ENCODE measurements around the gene UNCX. TPM values are rescaled to one million over a fixed set of nuclear protein-coding genes. Genes with fewer than 3 reads are reported as not detected.

Gene UNCX
- total RNA-seq, 1 experiment from 2014 or later: 1.9 TPM

DNA sequence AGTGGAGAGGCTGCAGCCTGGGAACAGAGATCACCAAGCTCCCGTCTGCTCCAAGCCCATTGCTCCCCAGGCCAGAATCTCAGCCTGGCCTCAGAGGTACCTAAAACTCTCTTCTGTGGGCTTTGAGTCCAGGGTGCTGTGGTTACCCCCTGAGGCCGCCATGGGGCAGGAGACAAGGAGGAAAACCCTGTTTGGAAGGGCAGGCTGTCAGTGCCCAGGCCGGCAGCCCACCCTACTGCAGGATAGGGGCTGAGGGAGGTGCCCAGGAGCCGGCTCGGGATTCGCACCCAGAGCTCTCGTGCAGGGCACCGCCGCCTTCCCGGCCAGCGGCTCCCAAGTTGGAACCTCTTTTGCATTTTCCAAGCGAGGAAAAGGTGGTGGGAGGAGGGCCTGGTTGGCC, 24.5 kb downstream of the UNCX start:
- Histone ChIP-seq H3K4me3 (ENCODE audit: low read depth, low read length, poor library complexity, severe bottlenecking) (no peak overlapping the region), H3K27ac (ENCODE audit: low read depth, low read length, poor library complexity, severe bottlenecking) (no peak overlapping the region), H3K9me3 (ENCODE audit: low read depth, low read length, poor library complexity, severe bottlenecking) (no peaks in the 10 kb centered on the region), H3K4me1 (ENCODE audit: insufficient read depth, low read length, poor library complexity, severe bottlenecking) (peaks cover 18% of the 10 kb centered on the region), H3K27me3 (replicated peaks; ENCODE audit: insufficient read depth, low read depth, low read length, poor library complexity) (no peaks in the 10 kb centered on the region), H3K36me3 (ENCODE audit: insufficient read depth, low read length, poor library complexity, severe bottlenecking) (no peaks in the 10 kb centered on the region)
- BruUV-seq (replicated peaks): no TSS peak
- ChIA-PET CTCF (no interaction called here), POLR2A (ENCODE audit: low non-redundant PET) (no interaction called here)
- DNase-seq (ENCODE audit: low spot score): no peak
- intact Hi-C loops (cut with micrococcal nuclease; ENCODE audit: unreplicated experiment): no loop called here
- TF ChIP-seq, protein P1, sequence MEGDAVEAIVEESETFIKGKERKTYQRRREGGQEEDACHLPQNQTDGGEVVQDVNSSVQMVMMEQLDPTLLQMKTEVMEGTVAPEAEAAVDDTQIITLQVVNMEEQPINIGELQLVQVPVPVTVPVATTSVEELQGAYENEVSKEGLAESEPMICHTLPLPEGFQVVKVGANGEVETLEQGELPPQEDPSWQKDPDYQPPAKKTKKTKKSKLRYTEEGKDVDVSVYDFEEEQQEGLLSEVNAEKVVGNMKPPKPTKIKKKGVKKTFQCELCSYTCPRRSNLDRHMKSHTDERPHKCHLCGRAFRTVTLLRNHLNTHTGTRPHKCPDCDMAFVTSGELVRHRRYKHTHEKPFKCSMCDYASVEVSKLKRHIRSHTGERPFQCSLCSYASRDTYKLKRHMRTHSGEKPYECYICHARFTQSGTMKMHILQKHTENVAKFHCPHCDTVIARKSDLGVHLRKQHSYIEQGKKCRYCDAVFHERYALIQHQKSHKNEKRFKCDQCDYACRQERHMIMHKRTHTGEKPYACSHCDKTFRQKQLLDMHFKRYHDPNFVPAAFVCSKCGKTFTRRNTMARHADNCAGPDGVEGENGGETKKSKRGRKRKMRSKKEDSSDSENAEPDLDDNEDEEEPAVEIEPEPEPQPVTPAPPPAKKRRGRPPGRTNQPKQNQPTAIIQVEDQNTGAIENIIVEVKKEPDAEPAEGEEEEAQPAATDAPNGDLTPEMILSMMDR (conservative IDR thresholded peaks at IDR 0.05; ENCODE audit: low read depth, low read length): no peak
- TF ChIP-seq EZH2 (IDR thresholded peaks at IDR 0.05; ENCODE audit: borderline replicate concordance, low read depth, low read length, poor library complexity, severe bottlenecking): no peak

DNA sequence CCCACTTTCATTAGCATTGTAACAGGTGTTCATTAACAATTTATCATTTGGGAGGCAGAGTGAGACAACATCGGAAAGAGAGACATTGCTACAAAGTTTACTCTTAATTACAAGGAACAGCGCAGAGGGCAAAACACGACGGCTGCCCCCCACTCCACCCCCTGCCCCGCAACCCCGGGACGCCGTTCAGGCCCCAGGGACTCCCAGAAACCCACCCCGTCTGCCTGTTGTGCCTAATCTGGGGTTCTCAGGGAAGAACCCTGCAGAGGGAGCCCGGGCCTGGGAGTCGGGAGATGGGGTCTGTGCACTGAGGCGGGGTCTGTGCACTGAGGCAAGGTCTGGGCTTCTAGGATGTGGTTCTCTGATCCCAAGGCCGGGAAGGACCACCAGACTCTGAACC, 25.2 kb downstream of the UNCX start:
- ChIA-PET CTCF (no interaction called here), POLR2A (ENCODE audit: low non-redundant PET) (no interaction called here)
- no peaks in the 10 kb centered on the region for H3K9me3 ChIP-seq (ENCODE audit: low read depth, low read length, poor library complexity, severe bottlenecking)
- no peak overlapping the region for H3K27ac ChIP-seq (ENCODE audit: low read depth, low read length, poor library complexity, severe bottlenecking)
- no peak for DNase-seq (ENCODE audit: low spot score)
- peaks cover 17% of the 10 kb centered on the region for H3K4me1 ChIP-seq (ENCODE audit: insufficient read depth, low read length, poor library complexity, severe bottlenecking)
- no TSS peak for BruUV-seq (replicated peaks)
- H3K36me3 ChIP-seq (ENCODE audit: insufficient read depth, low read length, poor library complexity, severe bottlenecking): no peaks in the 10 kb centered on the region
- no peak overlapping the region for H3K4me3 ChIP-seq (ENCODE audit: low read depth, low read length, poor library complexity, severe bottlenecking)
- TF ChIP-seq, protein P1 (conservative IDR thresholded peaks at IDR 0.05; ENCODE audit: low read depth, low read length): no peak
- no peak for TF ChIP-seq EZH2 (IDR thresholded peaks at IDR 0.05; ENCODE audit: borderline replicate concordance, low read depth, low read length, poor library complexity, severe bottlenecking)
- H3K27me3 ChIP-seq (replicated peaks; ENCODE audit: insufficient read depth, low read depth, low read length, poor library complexity): peaks cover 4% of the 10 kb centered on the region
- intact Hi-C loops (cut with micrococcal nuclease; ENCODE audit: unreplicated experiment): no loop called here

DNA sequence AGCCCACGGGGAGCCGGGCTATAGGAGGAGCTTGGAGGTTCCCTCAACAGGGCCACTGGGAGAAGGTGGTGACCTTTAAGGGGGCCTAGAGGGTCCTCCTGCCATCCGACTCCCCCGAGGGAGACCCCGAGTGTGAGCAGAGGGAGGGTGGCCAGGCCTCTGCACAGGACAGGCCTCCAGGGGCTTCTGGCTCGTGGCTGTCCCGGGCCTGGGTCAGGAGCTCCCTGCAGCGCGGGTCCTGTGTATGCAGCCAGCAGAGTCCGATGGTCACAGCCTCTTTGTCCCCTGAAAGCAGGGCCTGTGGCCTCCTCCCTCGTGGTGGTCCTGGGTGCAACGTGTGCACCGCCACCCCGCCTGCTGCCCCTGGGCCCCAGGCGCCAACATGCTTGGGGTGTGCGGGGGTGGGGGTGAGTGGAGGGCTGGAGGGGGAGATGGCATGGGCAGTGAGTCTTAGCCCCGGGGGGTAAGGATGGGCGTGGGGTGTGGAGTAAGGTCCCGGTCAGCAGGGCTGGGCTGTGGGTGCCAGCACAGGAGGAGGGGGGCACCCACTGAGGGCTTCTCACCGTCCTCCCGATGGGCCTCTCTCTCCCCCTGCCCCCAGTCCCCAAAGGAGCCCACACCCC, 27.1 kb downstream of the UNCX start:
- CTCF ChIA-PET: no interaction called here
- TF ChIP-seq, protein P1 (conservative IDR thresholded peaks at IDR 0.05; ENCODE audit: low read depth, low read length): no peak
- TF ChIP-seq EZH2 (IDR thresholded peaks at IDR 0.05; ENCODE audit: borderline replicate concordance, low read depth, low read length, poor library complexity, severe bottlenecking): no peak
- POLR2A ChIA-PET (ENCODE audit: low non-redundant PET): no interaction called here
- H3K27me3 ChIP-seq (replicated peaks; ENCODE audit: insufficient read depth, low read depth, low read length, poor library complexity): peaks cover 21% of the 10 kb centered on the region
- H3K9me3 ChIP-seq (ENCODE audit: low read depth, low read length, poor library complexity, severe bottlenecking): no peaks in the 10 kb centered on the region
- no peak overlapping the region for H3K4me3 ChIP-seq (ENCODE audit: low read depth, low read length, poor library complexity, severe bottlenecking)
- H3K36me3 ChIP-seq (ENCODE audit: insufficient read depth, low read length, poor library complexity, severe bottlenecking): no peaks in the 10 kb centered on the region
- DNase-seq (ENCODE audit: low spot score): no peak
- BruUV-seq (replicated peaks): no TSS peak
- no peak overlapping the region for H3K27ac ChIP-seq (ENCODE audit: low read depth, low read length, poor library complexity, severe bottlenecking)
- intact Hi-C loops (cut with micrococcal nuclease; ENCODE audit: unreplicated experiment): no loop called here
- H3K4me1 ChIP-seq (ENCODE audit: insufficient read depth, low read length, poor library complexity, severe bottlenecking): no peaks in the 10 kb centered on the region
